Natural killer cell (primary cell): Measurements from ENCODE around the gene EPHA4. TPM values are rescaled to one million over a fixed set of nuclear protein-coding genes. Genes with fewer than 3 reads are reported as not detected.

Experiments
- ATAC-seq, 3 donors: fragments of 150-1000 bp in 2 of 3; fragments of 200-7000 bp in 1 of 3; cut with Tn5 transposase; 1 replicate in 1 of 3; 2 replicates in 2 of 3; pipeline ENCODE4 v1.10.0; 2021; ENCODE audit warnings: mild to moderate bottlenecking in 2 of 3, moderate library complexity in 2 of 3
- DNase-seq, 2 donors: peaks; one replicate each; pipeline versions ENCODE4 v3.0.0 to v3.0.0-alpha.2; 2013 to 2021; ENCODE audit warnings: mixed read lengths in 1 of 2
- H3K27ac ChIP-seq: one replicate; pipeline ENCODE4 v1.5.1; 2013; ENCODE audit warnings: mild to moderate bottlenecking, low read length
- H3K27me3 ChIP-seq: one replicate; pipeline ENCODE4 v1.6.1; 2013; ENCODE audit warnings: low read length; ENCODE audit not compliant: control insufficient read depth, insufficient read depth
- H3K36me3 ChIP-seq: one replicate; pipeline ENCODE4 v1.6.1; 2013; ENCODE audit warnings: low read length; ENCODE audit not compliant: control insufficient read depth, insufficient read depth
- H3K4me1 ChIP-seq: one replicate; pipeline ENCODE4 v1.6.1; 2013; ENCODE audit warnings: low read length; ENCODE audit not compliant: control insufficient read depth, insufficient read depth
- H3K4me3 ChIP-seq: one replicate; pipeline ENCODE4 v1.5.1; 2013; ENCODE audit warnings: low read length
- H3K9me3 ChIP-seq: one replicate; pipeline ENCODE4 v1.6.1; 2013; ENCODE audit warnings: low read length; ENCODE audit not compliant: control insufficient read depth, insufficient read depth
- H3K27ac Mint-ChIP-seq, 2 donors: one replicate each; pipeline ENCODE4 v1.8.0; 2022; ENCODE audit warnings: mild to moderate bottlenecking in 2 of 2, mixed read lengths in 2 of 2, moderate library complexity in 1 of 2
- H3K27me3 Mint-ChIP-seq, 2 donors: one replicate each; pipeline ENCODE4 v1.8.0; 2022; ENCODE audit warnings: low read depth in 2 of 2, mixed read lengths in 2 of 2
- H3K36me3 Mint-ChIP-seq: one replicate; pipeline ENCODE4 v1.8.0; 2022; ENCODE audit warnings: mixed read lengths
- H3K4me1 Mint-ChIP-seq, 2 donors: one replicate each; pipeline ENCODE4 v1.8.0; 2022; ENCODE audit warnings: mixed read lengths in 2 of 2
- H3K4me3 Mint-ChIP-seq: one replicate; pipeline ENCODE4 v1.8.0; 2022; ENCODE audit warnings: mild to moderate bottlenecking, moderate library complexity, mixed read lengths
- H3K9me3 Mint-ChIP-seq, 2 donors: one replicate each; pipeline ENCODE4 v1.8.0; 2022; ENCODE audit warnings: mixed read lengths in 2 of 2
- CTCF ChIP-seq: fragments of 200-600 bp; IDR thresholded peaks from one replicate; pipeline ENCODE4 v1.8.0; 2022; ENCODE audit warnings: antibody characterized with exemption
- WGBS: methylation state at CpG from one replicate; pipeline ENCODE4 v1.1.7; 2013; ENCODE audit warnings: missing lambda C conversion rate; ENCODE audit not compliant: insufficient coverage; 5-methylcytosine and 5-hydroxymethylcytosine counted together
- intact Hi-C: fragments of 100-400 bp; cut with micrococcal nuclease; formaldehyde crosslinking; loops from one replicate; pipeline ENCODE4 v1.14.2; 2022
- total RNA-seq, 4 donors: library from RNA; stranded (reverse); fragments of 120-200 nt in 1 of 4; gene quantifications; one replicate each; pipeline versions ENCODE4 v1.2.3 to v1.2.4, GENCODE V29; 2013 to 2022

Gene EPHA4
- total RNA-seq, 3 donors from 2014 or later (not counting 1 experiment from before 2014, with no cell fraction given) = 27.2 to 48.6 (median 44.7) TPM

GRCh38 chr2:221480821-221481220, 91.3 kb downstream of the EPHA4 start:
- Mint-ChIP-seq H3K9me3 (no peaks in the 10 kb centered on the region), H3K4me1 (peaks cover 7 to 13% of the 10 kb centered on the region in 2 donors), H3K27me3 (no peaks in the 10 kb centered on the region), H3K27ac (no peak overlapping the region), H3K4me3 (no peak overlapping the region), H3K36me3 (peaks cover 7% of the 10 kb centered on the region)
- no CpG with 5 or more reads among the region's 3 CpGs for WGBS
- DNase-seq = no peak
- H3K4me3 ChIP-seq = no peak overlapping the region
- intact Hi-C loops = no loop called here
- no peaks in the 10 kb centered on the region for H3K4me1 ChIP-seq
- no peaks in the 10 kb centered on the region for H3K27me3 ChIP-seq
- ATAC-seq = no peak
- no peaks in the 10 kb centered on the region for H3K9me3 ChIP-seq
- peaks cover 7% of the 10 kb centered on the region for H3K36me3 ChIP-seq
- no peak overlapping the region for H3K27ac ChIP-seq
- TF ChIP-seq CTCF = no peak

- 91% methylated on average over 7 of the region's 7 CpGs for WGBS
- no peak for TF ChIP-seq CTCF
- intact Hi-C loops = no loop called here
- no peaks in the 10 kb centered on the region for H3K9me3 Mint-ChIP-seq
- DNase-seq = no peak
- H3K36me3 ChIP-seq = peaks cover 7% of the 10 kb centered on the region
- H3K27me3 ChIP-seq = no peaks in the 10 kb centered on the region
- H3K9me3 ChIP-seq = no peaks in the 10 kb centered on the region
- H3K36me3 Mint-ChIP-seq = peaks cover 7% of the 10 kb centered on the region
- ATAC-seq = no peak
- H3K27ac Mint-ChIP-seq = no peak overlapping the region
- H3K4me3 Mint-ChIP-seq = no peak overlapping the region
- no peaks in the 10 kb centered on the region for H3K4me1 ChIP-seq
- H3K4me3 ChIP-seq = no peak overlapping the region
- H3K27me3 Mint-ChIP-seq = no peaks in the 10 kb centered on the region
- no peak overlapping the region for H3K27ac ChIP-seq
- H3K4me1 Mint-ChIP-seq = peaks cover 7 to 10% of the 10 kb centered on the region in 2 donors
Observed at GRCh38 chr2:221480163-221480562, 91.9 kb downstream of the EPHA4 start.

- 70% methylated on average over 1 of the region's 2 CpGs for WGBS
- intact Hi-C loops = no loop called here
Observed at GRCh38 chr2:221478485-221478863, 93.6 kb downstream of the EPHA4 start.

More at GRCh38 chr2:221478485-221478863, 93.6 kb downstream of the EPHA4 start:
- Mint-ChIP-seq H3K36me3 (peaks cover 7% of the 10 kb centered on the region), H3K27ac (peak overlapping the region in 1 of 2 donors; percentile 31), H3K4me1 (peaks cover 7 to 9% of the 10 kb centered on the region in 2 donors), H3K4me3 (no peak overlapping the region), H3K27me3 (no peaks in the 10 kb centered on the region), H3K9me3 (no peaks in the 10 kb centered on the region)
- Histone ChIP-seq H3K4me1 (no peaks in the 10 kb centered on the region), H3K27me3 (no peaks in the 10 kb centered on the region), H3K9me3 (no peaks in the 10 kb centered on the region), H3K4me3 (no peak overlapping the region), H3K36me3 (peaks cover 7% of the 10 kb centered on the region), H3K27ac (no peak overlapping the region)
- no peak for ATAC-seq
- TF ChIP-seq CTCF = no peak
- no peak for DNase-seq
